GM19025 (cell line): Measurements from ENCODE around the gene SH2D5.
"Not testable (repeated sequence)": the region's sequence is repeated elsewhere in the genome, so short reads cannot be mapped to it uniquely, and the experiment has no call there.

Source experiments
- ATAC-seq: cut with Tn5 transposase; IDR thresholded peaks from one replicate; pipeline ENCODE4 v1.9.1; 2021; ENCODE audit warnings: mild to moderate bottlenecking, low read depth, moderate library complexity; ENCODE audit not compliant: unreplicated experiment

The SH2D5 gene

DNA sequence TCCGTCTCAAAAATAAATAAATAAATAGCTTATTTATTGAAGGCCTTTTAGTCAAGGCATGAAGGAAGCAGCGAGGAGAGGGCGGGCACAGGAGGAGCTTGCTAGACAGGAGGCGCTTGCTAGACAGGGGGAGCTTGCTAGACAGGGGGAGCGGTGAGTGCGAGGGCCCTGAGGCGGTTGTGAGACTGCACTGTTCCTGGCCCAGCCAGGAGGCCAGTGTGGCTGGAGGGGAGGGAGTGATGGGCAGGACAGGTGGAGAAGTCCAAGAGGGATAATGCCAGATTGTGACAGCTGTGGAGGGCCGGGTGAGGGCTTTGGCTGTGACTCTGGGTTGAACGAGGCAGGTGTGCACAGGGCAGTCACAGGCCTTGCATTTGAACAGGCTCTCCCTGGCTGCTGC lies 32.9 kb downstream of the SH2D5 start:
- ATAC-seq, result no peak

GRCh38 chr1:20698195-20698910 lies 34.1 kb downstream of the SH2D5 start:
- ATAC-seq, result no peak

DNA sequence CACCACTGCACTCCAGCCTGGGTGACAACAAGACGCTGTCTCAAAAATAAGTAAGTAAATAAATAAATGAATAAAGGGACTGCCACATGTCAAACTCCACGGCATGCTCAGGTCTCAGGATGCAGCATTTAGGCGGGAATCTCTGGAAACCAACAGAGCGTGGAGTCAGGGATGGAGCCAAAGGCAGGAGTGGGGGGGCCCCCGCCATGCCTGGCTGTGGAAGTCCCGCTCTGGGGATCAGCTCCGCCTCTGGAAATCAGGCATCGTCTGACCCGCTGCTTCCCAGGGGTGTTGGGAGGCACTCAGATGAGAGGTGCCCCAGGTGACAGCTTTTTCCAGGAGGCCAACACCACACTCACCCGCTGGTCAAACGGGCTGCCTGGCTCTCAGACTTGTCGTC lies 34.9 kb downstream of the SH2D5 start:
- no peak for ATAC-seq

- no peak for ATAC-seq
Measured at GRCh38 chr1:20696397-20697333, 35.8 kb downstream of the SH2D5 start.

DNA sequence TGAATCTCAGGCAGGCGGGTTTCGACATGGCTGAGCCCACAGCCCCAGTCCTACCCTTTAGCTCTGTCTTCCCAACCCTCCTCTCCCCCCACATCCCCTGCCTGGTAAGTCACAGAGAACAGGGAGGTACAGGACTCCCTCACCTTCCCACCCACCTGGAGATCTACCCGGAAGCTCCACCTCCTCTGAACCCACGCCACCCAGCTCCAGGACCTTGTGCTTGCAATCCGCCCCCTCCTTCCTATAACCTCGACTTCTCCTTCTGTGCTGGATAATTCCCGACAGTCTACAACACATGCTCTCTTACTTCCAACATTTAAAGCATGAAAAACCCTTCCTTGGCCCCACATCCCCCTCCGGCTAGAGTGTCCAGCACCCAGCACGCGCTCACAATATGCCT lies 37.0 kb downstream of the SH2D5 start:
- ATAC-seq, result no peak

GRCh38 chr1:20693623-20694022 lies 38.9 kb downstream of the SH2D5 start:
- ATAC-seq, result no peak

DNA sequence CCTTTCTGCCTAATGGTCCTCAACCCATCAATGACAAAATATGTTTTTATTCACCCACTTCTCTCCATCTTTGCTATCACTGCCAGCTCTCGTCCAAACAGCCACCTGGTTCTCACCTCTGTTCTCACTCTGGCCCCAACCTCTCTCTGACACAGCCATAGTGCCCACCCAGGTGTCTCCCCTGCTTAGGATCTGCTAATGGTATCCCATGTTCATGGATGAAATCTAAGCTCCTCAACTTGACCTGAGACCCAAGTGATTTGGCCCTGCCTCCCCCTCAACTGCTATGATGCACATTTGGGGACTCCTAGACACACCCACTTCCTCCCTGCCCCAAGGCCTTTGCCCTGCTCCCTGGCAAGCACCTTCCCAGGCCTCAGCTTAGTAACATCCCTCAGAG lies 40.6 kb downstream of the SH2D5 start:
- ATAC-seq, result no peak

DNA sequence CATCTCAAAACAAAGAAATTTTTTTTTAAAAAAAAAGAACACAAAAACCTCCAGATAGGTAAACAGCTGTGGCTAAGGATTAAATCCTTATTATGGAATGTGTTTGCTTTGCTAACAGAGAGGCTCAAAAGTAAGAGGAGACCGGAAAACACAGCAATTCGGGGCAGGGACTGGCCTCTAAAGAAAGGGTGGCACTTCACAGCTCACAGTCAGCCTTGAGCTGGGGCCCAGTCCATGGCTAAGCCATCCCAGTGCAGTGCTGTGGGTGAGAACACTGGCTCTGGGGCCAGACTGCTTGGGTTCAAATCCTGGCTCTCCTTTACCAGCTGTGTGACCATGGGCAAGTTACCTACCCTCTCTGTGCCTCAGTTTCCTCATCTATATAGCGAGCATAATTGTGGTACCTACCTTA lies 42.9 kb downstream of the SH2D5 start:
- ATAC-seq, result no peak

- ATAC-seq, result no peak
Measured at GRCh38 chr1:20686883-20687725, 45.4 kb downstream of the SH2D5 start.

DNA sequence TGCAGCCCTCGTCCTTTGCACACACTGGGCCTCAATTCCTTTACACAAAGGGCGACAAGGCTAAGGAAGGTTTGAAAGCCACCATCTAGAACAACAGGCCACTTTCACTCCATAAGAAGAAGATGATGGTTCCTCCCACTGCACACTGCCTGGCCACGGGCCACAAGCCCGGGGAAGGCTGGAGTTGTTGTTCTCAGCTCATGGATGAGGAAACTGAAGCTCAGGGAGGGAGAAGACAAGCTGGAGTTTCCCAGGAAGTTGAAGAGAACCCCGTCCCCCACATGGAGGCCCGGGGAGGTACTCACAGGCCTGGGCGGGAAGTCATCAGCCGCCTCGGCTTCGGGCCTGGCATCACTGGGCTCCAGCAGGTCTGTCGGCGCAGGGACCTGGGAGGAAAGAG lies 46.8 kb downstream of the SH2D5 start:
- no peak for ATAC-seq

DNA sequence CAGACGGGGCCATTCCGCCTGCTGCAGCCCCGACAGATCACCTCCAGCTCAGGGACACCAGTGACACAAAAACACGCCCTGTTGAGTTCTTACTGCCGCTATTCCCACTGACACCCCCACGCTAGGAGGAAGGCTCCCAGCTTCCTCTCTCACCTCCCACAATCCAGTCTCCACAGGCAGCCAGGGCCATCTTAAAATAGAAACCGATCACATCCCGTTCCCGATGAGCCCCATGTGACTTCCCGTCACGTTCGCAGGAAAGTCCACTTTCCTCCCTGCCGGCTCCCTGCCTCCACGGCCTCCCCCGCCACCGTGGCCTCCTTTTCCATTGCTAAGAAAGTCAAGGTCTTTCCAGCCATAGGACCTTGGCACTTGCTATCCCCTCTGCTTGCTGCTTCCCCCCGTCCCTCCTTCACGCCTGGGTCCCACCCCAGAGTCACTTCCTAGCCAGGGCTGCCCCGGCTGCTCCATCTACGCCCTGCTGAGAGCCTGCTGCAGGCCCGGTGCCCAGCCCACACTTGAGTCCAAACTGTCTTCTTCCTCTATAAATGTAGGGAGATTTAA lies 47.3 kb downstream of the SH2D5 start:
- no peak for ATAC-seq

GRCh38 chr1:20684651-20685050 lies 47.9 kb downstream of the SH2D5 start:
- ATAC-seq, result no peak

GRCh38 chr1:20684050-20684620 lies 48.4 kb downstream of the SH2D5 start:
- no peak for ATAC-seq

DNA sequence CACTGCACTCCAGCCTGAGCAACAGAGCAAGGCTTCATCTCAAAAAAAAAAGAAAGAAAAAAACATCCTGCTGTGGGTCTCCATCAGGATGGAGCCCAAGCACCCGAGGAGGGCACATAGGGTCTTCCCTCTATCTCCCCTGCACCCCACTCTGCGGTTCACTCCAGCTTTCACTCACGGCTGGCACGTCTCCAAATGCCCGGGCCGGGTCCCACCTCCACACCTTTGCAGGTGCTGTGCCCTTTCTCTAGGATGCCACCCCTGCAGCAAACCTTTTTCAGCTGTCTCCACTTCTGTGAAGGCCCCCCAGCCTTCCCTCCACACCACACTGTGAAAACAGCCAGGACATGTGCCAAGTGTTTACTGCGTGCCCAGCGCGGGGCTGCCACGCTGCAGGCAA lies 48.9 kb downstream of the SH2D5 start:
- ATAC-seq, result no peak

GRCh38 chr1:20682571-20683236 lies 49.8 kb downstream of the SH2D5 start:
- ATAC-seq, result no peak

DNA sequence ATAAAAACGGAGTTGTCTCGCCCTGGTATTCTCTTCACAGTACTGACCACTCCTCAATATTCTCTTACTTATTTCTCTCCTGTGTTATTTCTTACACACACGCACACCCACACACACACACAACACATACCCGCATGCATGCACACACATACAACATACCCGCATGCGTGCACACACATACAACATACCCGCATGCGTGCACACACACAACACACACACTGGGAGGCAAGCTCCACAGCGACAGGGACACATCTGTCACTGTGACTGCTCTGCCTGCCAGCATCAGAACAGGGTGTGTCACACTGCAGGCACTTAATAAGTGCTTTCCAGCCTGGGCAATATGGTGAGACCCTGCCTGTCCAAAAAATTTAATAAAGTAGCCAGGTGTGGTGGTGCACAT lies 50.5 kb downstream of the SH2D5 start:
- ATAC-seq, result no peak

- no peak for ATAC-seq
Measured at GRCh38 chr1:20680269-20680668, 52.2 kb downstream of the SH2D5 start.

DNA sequence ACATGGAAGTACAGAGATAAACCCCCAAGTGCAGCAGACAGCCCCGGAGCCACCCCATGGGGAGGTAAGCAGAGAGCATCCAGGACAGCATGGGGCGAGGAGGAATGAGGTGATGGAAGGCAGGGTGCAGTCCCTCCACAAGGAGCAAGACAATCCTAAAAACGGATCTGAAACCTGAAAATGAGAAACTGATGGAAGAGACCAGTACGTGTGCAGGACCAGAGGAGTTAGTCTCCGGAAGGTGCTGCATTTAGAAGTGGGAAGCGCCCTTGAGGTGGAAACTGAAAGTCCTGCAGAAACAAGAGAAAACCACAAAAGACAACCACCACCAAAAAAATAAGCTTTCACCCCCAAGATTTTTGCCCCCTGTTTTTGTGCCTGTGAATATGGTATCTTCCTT lies 53.9 kb downstream of the SH2D5 start:
- ATAC-seq, result no peak

DNA sequence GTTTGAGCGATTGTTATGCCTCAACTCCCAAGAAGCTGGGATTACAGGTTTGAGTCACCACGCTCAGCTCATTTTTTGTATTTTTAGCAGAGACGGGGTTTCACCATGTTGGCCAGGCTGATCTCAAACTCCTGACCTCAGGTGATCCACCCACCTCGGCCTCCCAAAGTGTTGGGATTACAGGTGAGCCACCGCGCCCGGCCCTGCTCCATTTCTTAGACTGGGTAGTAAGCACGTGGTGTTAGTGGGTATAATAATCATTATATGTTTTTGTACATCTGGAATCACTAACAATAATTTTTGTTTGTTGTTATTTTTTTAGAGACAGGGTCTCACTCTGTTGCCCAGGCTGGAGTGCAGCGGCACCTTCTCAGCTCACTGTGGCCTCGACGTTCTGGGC lies 58.9 kb downstream of the SH2D5 start:
- not testable (repeated sequence) for ATAC-seq

DNA sequence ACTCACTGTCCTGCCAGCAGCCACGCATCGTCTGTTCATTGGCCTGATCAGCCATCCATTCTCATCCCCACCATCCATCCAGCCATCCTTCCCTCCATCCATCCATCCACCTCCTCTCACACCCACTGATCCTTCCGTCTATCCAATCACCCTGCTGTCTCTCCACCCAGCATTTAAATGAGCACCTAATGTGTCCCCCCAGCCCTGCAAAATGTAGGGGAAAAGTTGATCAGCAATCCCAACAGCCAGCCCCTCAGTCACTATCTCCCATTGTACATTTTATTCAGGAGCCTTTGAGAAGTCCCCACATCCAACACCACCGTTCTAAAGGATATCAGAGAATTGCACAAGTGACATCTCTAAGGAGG lies 60.3 kb downstream of the SH2D5 start:
- no peak for ATAC-seq
